Upper lobe of right lung (tissue), 1 donor: ENCODE results near the gene CDC25C. TPM values are rescaled to one million over a fixed set of nuclear protein-coding genes. Genes with fewer than 3 reads are reported as not detected.

Source experiments
- ATAC-seq: fragments of 200-7000 bp; cut with Tn5 transposase; one replicate; pipeline ENCODE4 v1.9.1; 2020; ENCODE audit warnings: mild to moderate bottlenecking, moderate library complexity
- DNase-seq: peaks from one replicate; pipeline ENCODE4 v3.0.0-alpha.2; 2020
- H3K27ac ChIP-seq: fragments of 200-600 bp; one replicate; pipeline ENCODE4 v1.8.0; 2022
- H3K27me3 ChIP-seq: fragments of 200-600 bp; one replicate; pipeline ENCODE4 v1.8.0; 2022; ENCODE audit warnings: mild to moderate bottlenecking
- H3K36me3 ChIP-seq: fragments of 200-600 bp; one replicate; pipeline ENCODE4 v1.8.0; 2022
- H3K4me1 ChIP-seq: fragments of 200-600 bp; one replicate; pipeline ENCODE4 v1.8.0; 2022
- H3K4me3 ChIP-seq: fragments of 200-600 bp; one replicate; pipeline ENCODE4 v1.8.0; 2022; ENCODE audit warnings: mild to moderate bottlenecking
- H3K9me3 ChIP-seq: fragments of 200-600 bp; one replicate; pipeline ENCODE4 v1.8.0; 2022
- intact Hi-C: fragments of 100-400 bp; cut with DNase I; formaldehyde crosslinking; loops from one replicate; pipeline ENCODE4 v1.11.0; 2022
- total RNA-seq: library from RNA; stranded (reverse); fragmentation: NEBNext Ultra II Directional; extraction: Animal tissue kit (Norgen Biotek cat#: 25700); gene quantifications from one replicate; pipeline ENCODE4 v1.2.1, GENCODE V29; 2021
- TF ChIP-seq, protein P1 (sequence below): fragments of 200-600 bp; IDR thresholded peaks from one replicate; pipeline ENCODE4 v1.8.0; 2022; ENCODE audit warnings: antibody characterized with exemption
- donor health status: DM: no; HTN: yes; CAD: no; lungs with severe emphysema.

The CDC25C gene
- total RNA-seq, 1 donor from 2014 or later: 0.29 TPM

DNA sequence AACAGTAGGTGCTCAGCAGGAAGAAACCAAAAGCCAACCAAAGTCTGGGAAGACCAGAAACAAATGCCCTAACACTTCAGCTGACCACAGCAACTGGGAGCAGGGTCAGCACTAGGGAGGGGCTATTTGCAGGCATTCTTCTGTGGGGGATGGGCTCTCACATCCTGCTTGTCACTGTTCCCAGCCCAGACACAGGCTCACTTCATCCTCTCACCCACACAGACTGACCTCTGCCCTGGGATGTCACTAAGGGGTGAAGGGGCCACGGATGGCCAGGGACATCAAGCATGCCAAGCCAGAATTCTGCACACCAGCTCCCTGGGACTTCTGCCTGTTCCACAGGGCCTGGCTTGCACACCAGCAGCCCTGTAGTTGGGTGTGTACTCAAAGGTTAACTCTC is 85.9 kb downstream of the CDC25C start:
- peaks cover 9% of the 10 kb centered on the region for H3K27me3 ChIP-seq
- H3K4me1 ChIP-seq: peaks cover 7% of the 10 kb centered on the region
- DNase-seq (no peak), ATAC-seq (no peak)
- TF ChIP-seq, protein P1, sequence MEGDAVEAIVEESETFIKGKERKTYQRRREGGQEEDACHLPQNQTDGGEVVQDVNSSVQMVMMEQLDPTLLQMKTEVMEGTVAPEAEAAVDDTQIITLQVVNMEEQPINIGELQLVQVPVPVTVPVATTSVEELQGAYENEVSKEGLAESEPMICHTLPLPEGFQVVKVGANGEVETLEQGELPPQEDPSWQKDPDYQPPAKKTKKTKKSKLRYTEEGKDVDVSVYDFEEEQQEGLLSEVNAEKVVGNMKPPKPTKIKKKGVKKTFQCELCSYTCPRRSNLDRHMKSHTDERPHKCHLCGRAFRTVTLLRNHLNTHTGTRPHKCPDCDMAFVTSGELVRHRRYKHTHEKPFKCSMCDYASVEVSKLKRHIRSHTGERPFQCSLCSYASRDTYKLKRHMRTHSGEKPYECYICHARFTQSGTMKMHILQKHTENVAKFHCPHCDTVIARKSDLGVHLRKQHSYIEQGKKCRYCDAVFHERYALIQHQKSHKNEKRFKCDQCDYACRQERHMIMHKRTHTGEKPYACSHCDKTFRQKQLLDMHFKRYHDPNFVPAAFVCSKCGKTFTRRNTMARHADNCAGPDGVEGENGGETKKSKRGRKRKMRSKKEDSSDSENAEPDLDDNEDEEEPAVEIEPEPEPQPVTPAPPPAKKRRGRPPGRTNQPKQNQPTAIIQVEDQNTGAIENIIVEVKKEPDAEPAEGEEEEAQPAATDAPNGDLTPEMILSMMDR: no peak
- H3K36me3 ChIP-seq: no peaks in the 10 kb centered on the region
- H3K27ac ChIP-seq: no peak overlapping the region
- no peaks in the 10 kb centered on the region for H3K9me3 ChIP-seq
- H3K4me3 ChIP-seq: no peak overlapping the region
- intact Hi-C loops: no loop called here

DNA sequence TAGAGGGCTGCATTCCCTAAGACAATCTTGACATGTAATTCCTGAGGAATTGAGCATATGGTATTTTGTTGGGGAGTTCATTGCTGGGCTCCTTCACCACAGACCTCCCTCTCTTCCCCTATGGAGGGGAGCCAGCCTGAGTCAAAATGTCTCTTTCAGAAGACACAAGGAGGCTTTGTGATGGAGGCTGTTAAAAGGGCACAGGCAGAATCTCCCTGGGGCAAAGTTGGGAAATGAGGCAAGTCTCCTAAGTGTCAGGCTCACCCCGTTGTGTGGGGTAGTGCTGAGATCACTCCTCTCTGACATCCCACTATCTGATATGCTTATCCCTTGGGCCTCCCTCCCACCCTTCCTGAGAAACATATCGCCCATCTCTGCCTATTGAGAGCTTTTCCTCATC is 87.8 kb downstream of the CDC25C start:
- peaks cover 18% of the 10 kb centered on the region for H3K27me3 ChIP-seq
- no peak overlapping the region for H3K27ac ChIP-seq
- H3K9me3 ChIP-seq: no peaks in the 10 kb centered on the region
- no peak overlapping the region for H3K4me3 ChIP-seq
- no peak for DNase-seq
- no peak for ATAC-seq
- H3K36me3 ChIP-seq: no peaks in the 10 kb centered on the region
- intact Hi-C loops: no loop called here
- H3K4me1 ChIP-seq: peaks cover 7% of the 10 kb centered on the region
- TF ChIP-seq, protein P1: no peak

DNA sequence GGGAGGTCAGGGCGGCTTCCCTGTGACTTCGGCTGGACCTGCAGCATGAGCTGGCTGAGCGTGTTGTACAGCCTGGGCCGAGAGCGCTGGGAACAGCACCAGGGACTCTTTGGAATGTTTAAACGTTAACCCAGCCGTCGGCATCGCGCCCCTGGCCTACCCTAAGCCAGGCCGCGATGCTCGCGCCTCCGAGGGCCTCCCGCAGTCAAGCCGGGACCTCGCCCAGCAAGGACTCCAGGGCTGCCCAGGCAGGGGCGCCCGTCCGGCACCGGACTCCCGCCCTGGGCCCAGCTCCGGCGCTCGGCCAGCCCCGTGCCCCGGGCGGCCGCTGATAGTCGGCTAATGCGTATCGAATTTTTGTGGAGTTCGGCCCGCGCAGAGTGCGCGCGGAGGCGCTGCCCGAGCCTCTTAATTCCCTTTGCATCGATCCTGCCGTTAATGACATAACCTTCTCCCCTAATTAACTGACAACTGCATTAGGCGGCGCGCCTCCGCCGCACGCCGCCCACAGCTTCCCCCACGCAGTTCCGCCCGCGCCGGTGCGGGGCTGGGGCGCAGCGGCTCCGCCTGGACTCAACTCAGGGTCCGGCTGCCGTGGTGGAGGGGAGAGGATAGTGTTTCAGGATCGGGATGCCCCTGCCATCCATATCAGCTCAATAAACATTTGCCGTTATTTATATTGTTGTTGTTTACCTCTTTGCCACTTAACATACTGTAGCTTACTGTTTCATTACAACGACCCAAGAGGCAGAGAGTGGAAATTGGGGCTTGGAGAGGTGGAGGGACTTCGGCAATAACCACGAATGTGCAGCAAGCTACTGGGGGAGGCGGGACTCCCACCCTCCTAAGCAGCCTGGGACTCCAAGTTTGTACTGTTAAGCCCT is 89.7 kb downstream of the CDC25C start:
- intact Hi-C loops: no loop called here
- DNase-seq (peak; percentile 69), ATAC-seq (peak; percentile 75)
- Histone ChIP-seq H3K27ac (no peak overlapping the region), H3K9me3 (no peaks in the 10 kb centered on the region), H3K36me3 (no peaks in the 10 kb centered on the region), H3K4me1 (peaks cover 7% of the 10 kb centered on the region), H3K27me3 (peaks cover 18% of the 10 kb centered on the region), H3K4me3 (peak overlapping the region; percentile 48)
- TF ChIP-seq, protein P1: no peak

DNA sequence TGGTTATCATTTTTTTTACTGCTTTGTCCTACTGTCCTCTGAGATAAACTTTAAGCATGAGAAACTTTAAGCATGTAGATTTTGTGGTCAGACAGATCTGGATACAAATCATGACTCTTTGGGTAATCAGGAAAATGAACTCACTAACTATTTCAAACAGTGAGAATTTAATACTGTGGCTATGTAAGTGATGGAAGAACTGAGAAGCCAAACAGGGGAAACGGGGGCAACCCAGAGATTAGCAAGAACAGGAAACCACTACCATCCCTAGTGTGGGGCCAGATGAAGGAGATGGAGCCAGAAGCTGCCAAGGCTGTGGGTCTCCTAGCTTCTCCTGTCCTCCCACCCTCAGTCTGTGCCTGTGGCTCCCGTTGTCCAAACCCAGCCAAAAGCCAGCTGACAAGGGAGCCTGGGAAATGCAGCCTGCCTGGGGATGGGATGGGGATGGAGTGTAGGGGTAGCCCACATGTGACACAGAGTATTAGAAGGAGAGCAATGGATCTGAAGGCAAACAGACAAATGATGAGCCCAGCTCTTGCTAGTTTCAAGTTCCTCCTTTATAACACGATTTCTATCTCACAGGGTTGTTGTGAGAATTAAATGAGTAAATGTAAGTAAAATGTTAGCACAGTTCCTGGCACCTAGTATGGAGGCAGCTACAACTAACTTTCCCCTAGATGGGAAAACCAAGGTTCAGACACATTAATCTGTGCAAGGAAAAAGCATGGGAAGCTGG is 90.8 kb downstream of the CDC25C start:
- no peak overlapping the region for H3K4me3 ChIP-seq
- H3K27me3 ChIP-seq: peaks cover 18% of the 10 kb centered on the region
- DNase-seq: no peak
- no peak overlapping the region for H3K27ac ChIP-seq
- H3K4me1 ChIP-seq: peaks cover 7% of the 10 kb centered on the region
- no peaks in the 10 kb centered on the region for H3K9me3 ChIP-seq
- intact Hi-C loops: no loop called here
- no peak for ATAC-seq
- H3K36me3 ChIP-seq: no peaks in the 10 kb centered on the region
- TF ChIP-seq, protein P1: no peak

DNA sequence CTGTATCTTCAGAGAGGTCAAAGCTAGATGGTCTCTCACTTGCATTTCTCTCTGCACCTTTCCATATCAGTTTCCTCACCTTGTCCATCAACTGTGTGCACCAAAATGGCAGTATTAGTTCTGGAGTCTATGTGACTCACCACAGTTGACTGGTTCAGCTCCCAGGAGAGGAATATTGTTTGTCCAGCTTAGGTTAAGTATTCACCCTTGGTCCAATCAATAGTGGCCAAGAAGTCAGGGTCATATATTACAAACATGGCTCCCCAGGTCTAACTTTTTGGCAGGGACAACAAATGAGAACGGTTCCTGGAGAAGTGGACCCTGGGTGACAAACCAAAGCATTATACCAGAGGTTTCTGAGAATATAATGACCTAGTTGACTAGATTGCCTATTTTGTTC is 93.6 kb downstream of the CDC25C start:
- DNase-seq (no peak), ATAC-seq (no peak)
- Histone ChIP-seq H3K4me1 (peaks cover 7% of the 10 kb centered on the region), H3K4me3 (no peak overlapping the region), H3K9me3 (no peaks in the 10 kb centered on the region), H3K36me3 (no peaks in the 10 kb centered on the region), H3K27me3 (peaks cover 18% of the 10 kb centered on the region), H3K27ac (no peak overlapping the region)
- TF ChIP-seq, protein P1: no peak
- intact Hi-C loops: no loop called here

Other genes with a start within 250 kb of the CDC25C start
- gene WNT8A, start 247.8 kb downstream of the CDC25C start, total RNA-seq: not detected
- gene NME5, start 192.4 kb downstream of the CDC25C start, total RNA-seq: 2.4 TPM
- 46.7 TPM for gene BRD8, start 153.2 kb downstream of the CDC25C start, total RNA-seq
- 0.69 TPM for gene KIF20A, start 152.7 kb downstream of the CDC25C start, total RNA-seq
- gene CDC23, start 118.5 kb downstream of the CDC25C start, total RNA-seq: 19.3 TPM
- 0.90 TPM for gene GFRA3, start 57.2 kb downstream of the CDC25C start, total RNA-seq
- 23.0 TPM for gene FAM53C, start 6.5 kb upstream of the CDC25C start, total RNA-seq
- 60.6 TPM for gene KDM3B, start 20.9 kb upstream of the CDC25C start, total RNA-seq
- gene REEP2, start 107.3 kb upstream of the CDC25C start, total RNA-seq: 0.55 TPM
- 85.6 TPM for gene EGR1, start 133.7 kb upstream of the CDC25C start, total RNA-seq
- 114 TPM for gene ETF1, start 211.4 kb upstream of the CDC25C start, total RNA-seq
- 164 TPM for gene HSPA9, start 243.6 kb upstream of the CDC25C start, total RNA-seq